Upper lobe of left lung (tissue), 6 donors: Measurements from ENCODE around the gene OSBPL8. TPM values are rescaled to one million over a fixed set of nuclear protein-coding genes. Genes with fewer than 3 reads are reported as not detected.

Source experiments
- ATAC-seq, 2 donors: fragments of 200-7000 bp; cut with Tn5 transposase; one replicate each; pipeline ENCODE4 v1.9.1; 2022; ENCODE audit warnings: mild to moderate bottlenecking in 2 of 2, moderate library complexity in 2 of 2; ENCODE audit not compliant: low FRiP score in 2 of 2
- DNase-seq, 2 donors: peaks; one replicate each; pipeline ENCODE4 v3.0.0-alpha.2; 2019 to 2020
- H3K27ac ChIP-seq, 4 donors: fragments of 200-600 bp; sonication (generic); one replicate each; pipeline ENCODE4 v1.5.1; 2016 to 2019
- H3K27me3 ChIP-seq, 4 donors: fragments of 200-600 bp; sonication (generic); one replicate each; pipeline ENCODE4 v1.5.1; 2017 to 2019
- H3K36me3 ChIP-seq, 4 donors: fragments of 200-600 bp; sonication (generic); one replicate each; pipeline ENCODE4 v1.5.1; 2016 to 2019
- H3K4me1 ChIP-seq, 4 donors: fragments of 200-600 bp; sonication (generic); one replicate each; pipeline ENCODE4 v1.5.1; 2018 to 2019
- H3K4me3 ChIP-seq, 4 donors: fragments of 200-600 bp; sonication (generic); one replicate each; pipeline ENCODE4 v1.5.1; 2017 to 2019; ENCODE audit warnings: mild to moderate bottlenecking in 2 of 4, moderate library complexity in 1 of 4
- H3K9me3 ChIP-seq, 4 donors: fragments of 200-600 bp; sonication (generic); one replicate each; pipeline ENCODE4 v1.5.1; 2018 to 2019
- EP300 ChIP-seq, 4 donors: sonication (generic); formaldehyde crosslinking; IDR thresholded peaks; one replicate each; pipeline ENCODE4 v1.5.1; 2017; ENCODE audit warnings: antibody characterized with exemption in 4 of 4, control low read depth in 2 of 4
- POLR2A ChIP-seq, 4 donors: fragments of 450-650 bp; IDR thresholded peaks; one replicate each; pipeline ENCODE4 v1.5.1; 2016 to 2017; ENCODE audit warnings: antibody characterized with exemption in 4 of 4, mild to moderate bottlenecking in 2 of 4
- POLR2AphosphoS5 ChIP-seq, 2 donors: sonication (generic); formaldehyde crosslinking; IDR thresholded peaks; one replicate each; pipeline ENCODE4 v1.5.1; 2017; ENCODE audit warnings: antibody characterized with exemption in 2 of 2
- WGBS, 2 donors: methylation state at CpG; one replicate each; pipeline ENCODE4 v1.1.5; 2017 to 2018; 5-methylcytosine and 5-hydroxymethylcytosine counted together
- total RNA-seq, 6 donors: library from RNA; depleted of rRNA in 4 of 6; stranded (reverse); fragments of >200 nt in 4 of 6; gene quantifications; one replicate each; pipeline versions ENCODE4 v1.1.0 to v1.2.1, GENCODE V29; 2016 to 2021
- TF ChIP-seq, protein P1 (sequence below), 6 experiments: fragments of 450-650 bp in 4 of 6; fragments of 200-600 bp in 2 of 6; sonication (generic) in 2 of 6; IDR thresholded peaks; one replicate each; pipeline ENCODE4 v1.5.1; 2016 to 2019; ENCODE audit warnings: antibody characterized with exemption in 6 of 6
- donor health status: DM: no; HTN: no; CAD: no; lungs with moderate emphysema.
- donor health status: DM: no; HTN: yes; CAD: no; lungs with severe emphysema.

The OSBPL8 gene
- total RNA-seq, 6 donors from 2014 or later = 35.6 to 103 (median 73.3) TPM

DNA sequence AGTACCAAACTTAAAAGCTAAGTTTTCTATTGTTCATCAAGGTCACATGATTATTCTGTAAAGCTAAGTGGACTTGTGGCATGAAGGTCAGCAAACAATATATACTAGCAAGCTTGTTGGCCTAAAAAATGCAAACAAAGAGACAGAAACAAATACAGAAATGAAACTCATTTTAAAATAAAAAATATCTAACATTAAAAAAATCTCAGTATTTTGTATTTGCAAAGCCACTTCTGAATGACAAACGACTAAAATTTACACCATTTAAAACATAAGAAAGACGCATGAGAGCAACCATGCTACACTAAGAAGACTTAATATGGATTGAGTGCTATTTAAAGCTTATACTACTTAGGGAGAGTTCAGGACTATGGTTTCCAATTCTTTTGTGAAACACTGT lies 138.5 kb downstream of the OSBPL8 start:
- DNase-seq (no peak), ATAC-seq (no peak)
- Histone ChIP-seq H3K27me3 (no peaks in the 10 kb centered on the region), H3K4me1 (peaks cover 0 to 7% (median 2%) of the 10 kb centered on the region in 4 donors), H3K9me3 (peaks cover 0 to 12% (median 9%) of the 10 kb centered on the region in 4 donors), H3K4me3 (no peak overlapping the region), H3K36me3 (no peaks in the 10 kb centered on the region), H3K27ac (no peak overlapping the region)
- WGBS, 2 donors = 85 to 88% methylated on average over 2 of the region's 2 CpGs
- TF ChIP-seq POLR2AphosphoS5 (IDR thresholded peaks at IDR 0.05) (no peak), EP300 (IDR thresholded peaks at IDR 0.05) (no peak), POLR2A (IDR thresholded peaks at IDR 0.05) (no peak)
- TF ChIP-seq, protein P1, sequence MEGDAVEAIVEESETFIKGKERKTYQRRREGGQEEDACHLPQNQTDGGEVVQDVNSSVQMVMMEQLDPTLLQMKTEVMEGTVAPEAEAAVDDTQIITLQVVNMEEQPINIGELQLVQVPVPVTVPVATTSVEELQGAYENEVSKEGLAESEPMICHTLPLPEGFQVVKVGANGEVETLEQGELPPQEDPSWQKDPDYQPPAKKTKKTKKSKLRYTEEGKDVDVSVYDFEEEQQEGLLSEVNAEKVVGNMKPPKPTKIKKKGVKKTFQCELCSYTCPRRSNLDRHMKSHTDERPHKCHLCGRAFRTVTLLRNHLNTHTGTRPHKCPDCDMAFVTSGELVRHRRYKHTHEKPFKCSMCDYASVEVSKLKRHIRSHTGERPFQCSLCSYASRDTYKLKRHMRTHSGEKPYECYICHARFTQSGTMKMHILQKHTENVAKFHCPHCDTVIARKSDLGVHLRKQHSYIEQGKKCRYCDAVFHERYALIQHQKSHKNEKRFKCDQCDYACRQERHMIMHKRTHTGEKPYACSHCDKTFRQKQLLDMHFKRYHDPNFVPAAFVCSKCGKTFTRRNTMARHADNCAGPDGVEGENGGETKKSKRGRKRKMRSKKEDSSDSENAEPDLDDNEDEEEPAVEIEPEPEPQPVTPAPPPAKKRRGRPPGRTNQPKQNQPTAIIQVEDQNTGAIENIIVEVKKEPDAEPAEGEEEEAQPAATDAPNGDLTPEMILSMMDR (IDR thresholded peaks at IDR 0.05) = no peak

DNA sequence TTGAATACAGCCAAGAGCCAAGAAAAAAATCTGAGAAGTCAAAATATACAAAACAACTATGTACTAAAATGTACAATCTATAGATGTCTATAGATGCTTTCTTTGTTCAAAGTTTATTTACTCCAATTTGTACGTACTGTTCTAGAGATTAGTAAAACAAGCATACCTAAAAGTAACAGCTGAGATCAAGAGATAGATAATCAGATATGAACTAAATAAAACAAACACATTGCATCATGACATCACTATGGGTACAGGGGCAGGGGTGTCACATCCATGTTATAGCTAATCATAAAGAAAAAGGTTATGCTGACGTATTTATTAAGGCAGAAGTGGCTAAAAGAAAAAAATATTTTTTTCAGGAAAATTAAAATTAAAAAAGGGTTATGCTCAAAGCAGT lies 139.3 kb downstream of the OSBPL8 start:
- Histone ChIP-seq H3K4me1 (peaks cover 0 to 7% (median 2%) of the 10 kb centered on the region in 4 donors), H3K27me3 (no peaks in the 10 kb centered on the region), H3K36me3 (no peaks in the 10 kb centered on the region), H3K27ac (no peak overlapping the region), H3K9me3 (peaks cover 0 to 7% (median 6%) of the 10 kb centered on the region in 4 donors), H3K4me3 (no peak overlapping the region)
- TF ChIP-seq, protein P1 (IDR thresholded peaks at IDR 0.05) = no peak
- TF ChIP-seq EP300 (IDR thresholded peaks at IDR 0.05) (no peak), POLR2A (IDR thresholded peaks at IDR 0.05) (no peak), POLR2AphosphoS5 (IDR thresholded peaks at IDR 0.05) (no peak)
- WGBS, 2 donors = 70 to 87% methylated on average over 2 of the region's 2 CpGs
- ATAC-seq (no peak), DNase-seq (no peak)

DNA sequence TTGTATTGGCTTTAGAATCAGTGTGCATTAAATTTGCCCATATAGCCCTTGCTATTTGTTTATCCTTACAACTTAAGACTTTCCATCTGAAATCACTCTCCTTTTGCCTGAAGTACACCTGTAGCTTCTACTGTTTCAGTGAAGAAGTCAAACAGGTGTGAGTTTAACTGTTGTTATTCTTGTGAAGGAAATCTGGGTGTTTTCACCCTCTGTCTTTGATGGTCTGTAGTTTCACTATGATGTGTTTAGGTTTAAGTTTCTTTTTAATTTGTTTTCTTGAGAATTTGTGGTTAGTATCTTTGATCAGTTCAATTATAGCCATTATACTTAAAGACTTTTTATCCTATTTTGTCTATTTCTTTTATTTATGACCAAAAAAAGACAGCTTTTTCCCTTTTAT lies 142.5 kb downstream of the OSBPL8 start:
- TF ChIP-seq, protein P1 (IDR thresholded peaks at IDR 0.05) = no peak
- TF ChIP-seq POLR2AphosphoS5 (IDR thresholded peaks at IDR 0.05) (no peak), EP300 (IDR thresholded peaks at IDR 0.05) (no peak), POLR2A (IDR thresholded peaks at IDR 0.05) (no peak)
- no peaks in the 10 kb centered on the region for H3K36me3 ChIP-seq
- ATAC-seq (no peak), DNase-seq (no peak)
- H3K4me1 ChIP-seq = peaks cover 0 to 4% (median 0%) of the 10 kb centered on the region in 4 donors
- H3K4me3 ChIP-seq = no peak overlapping the region
- H3K9me3 ChIP-seq = no peaks in the 10 kb centered on the region
- no peak overlapping the region for H3K27ac ChIP-seq
- no peaks in the 10 kb centered on the region for H3K27me3 ChIP-seq

DNA sequence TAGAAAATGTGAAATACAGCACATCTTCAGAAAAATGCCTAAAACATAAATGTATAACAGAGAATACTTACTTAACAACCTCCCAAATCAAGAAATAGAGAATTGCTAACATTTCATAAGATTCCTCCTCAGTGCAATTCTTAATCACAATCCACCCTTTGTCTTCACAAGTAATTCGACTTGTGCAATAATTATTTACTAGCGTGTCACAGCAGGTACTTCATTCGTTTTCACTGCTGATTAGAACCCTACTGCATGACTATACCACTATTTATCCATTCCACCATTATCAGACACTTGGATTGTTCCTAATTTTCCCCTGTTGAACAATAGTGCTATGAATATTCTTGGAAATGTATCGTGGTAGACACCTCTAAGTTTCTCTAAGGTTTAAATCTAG lies 146.4 kb downstream of the OSBPL8 start:
- WGBS, 2 donors = 90 to 96% methylated on average over 4 of the region's 4 CpGs
- Histone ChIP-seq H3K4me1 (no peaks in the 10 kb centered on the region), H3K27ac (no peak overlapping the region), H3K36me3 (no peaks in the 10 kb centered on the region), H3K4me3 (no peak overlapping the region), H3K9me3 (no peaks in the 10 kb centered on the region), H3K27me3 (no peaks in the 10 kb centered on the region)
- TF ChIP-seq EP300 (IDR thresholded peaks at IDR 0.05) (no peak), POLR2A (IDR thresholded peaks at IDR 0.05) (no peak), POLR2AphosphoS5 (IDR thresholded peaks at IDR 0.05) (no peak)
- TF ChIP-seq, protein P1 (IDR thresholded peaks at IDR 0.05) = no peak
- no peak for DNase-seq
- no peak for ATAC-seq

DNA sequence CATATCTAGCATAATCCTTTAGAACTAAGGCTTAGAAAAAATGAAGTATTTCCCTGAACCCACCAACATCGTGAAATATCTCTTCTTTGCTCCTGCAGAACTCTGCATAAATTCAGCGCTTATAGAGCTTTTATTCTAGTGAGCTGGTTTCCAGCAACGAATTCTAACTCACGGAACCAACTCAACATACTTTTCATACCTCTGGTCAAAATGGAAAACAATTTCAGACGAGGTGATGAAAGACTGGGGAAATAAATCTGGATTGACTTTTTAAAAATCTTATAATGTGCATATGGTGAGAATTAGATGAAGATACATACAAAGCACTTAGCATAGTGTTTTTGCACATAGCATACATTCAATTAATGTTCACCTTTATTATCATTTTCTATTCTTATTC lies 148.8 kb downstream of the OSBPL8 start:
- Histone ChIP-seq H3K27ac (no peak overlapping the region), H3K9me3 (no peaks in the 10 kb centered on the region), H3K36me3 (no peaks in the 10 kb centered on the region), H3K27me3 (no peaks in the 10 kb centered on the region), H3K4me1 (no peaks in the 10 kb centered on the region), H3K4me3 (no peak overlapping the region)
- TF ChIP-seq POLR2AphosphoS5 (IDR thresholded peaks at IDR 0.05) = no peak
- TF ChIP-seq, protein P1 (IDR thresholded peaks at IDR 0.05) = no peak
- no peak for TF ChIP-seq POLR2A (IDR thresholded peaks at IDR 0.05)
- TF ChIP-seq EP300 (IDR thresholded peaks at IDR 0.05) = no peak
- WGBS, 2 donors = 79 to 85% methylated on average over 5 of the region's 5 CpGs
- ATAC-seq = no peak
- no peak for DNase-seq
